ENCODE measurements around the gene KDM3B.

Gene KDM3B

DNA sequence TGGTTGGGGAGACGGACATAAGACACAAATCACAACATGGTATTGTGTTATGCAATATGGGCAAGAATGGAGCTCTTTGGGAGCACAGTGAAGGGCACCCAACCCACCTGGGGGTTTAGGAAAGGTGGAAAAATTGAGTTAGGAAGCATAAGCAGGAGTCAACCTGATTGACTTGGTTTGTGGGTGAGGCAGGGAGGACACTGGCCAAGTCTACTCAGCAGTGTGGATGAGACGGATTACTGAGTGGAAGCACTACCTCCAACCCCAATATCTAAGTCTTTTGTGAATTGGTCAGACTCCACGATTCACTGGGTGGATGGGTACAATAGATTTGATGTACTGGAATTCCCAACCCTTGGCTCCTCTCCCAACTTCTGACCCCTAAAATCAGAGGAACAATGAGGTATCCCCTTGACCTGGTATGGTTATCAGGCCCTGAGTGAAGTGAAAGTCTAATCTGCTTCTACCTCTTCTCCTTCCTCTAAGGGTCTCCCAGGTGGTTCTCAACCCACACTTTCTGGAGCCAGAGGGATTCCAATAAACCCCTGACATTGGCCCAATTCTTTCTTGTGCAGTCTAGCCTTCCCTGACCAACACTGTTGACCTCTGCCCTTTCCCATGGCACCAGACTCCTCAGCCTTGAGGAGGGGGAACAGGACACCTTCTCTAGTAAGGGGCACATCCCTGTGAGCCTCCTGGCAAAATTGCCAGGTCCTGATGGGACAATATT lies 118.0 kb downstream of the KDM3B start:
- peak; percentile 24 for ATAC-seq
- TF ChIP-seq ESRRG (CRISPR knock-in tag; IDR thresholded peaks at IDR 0.05), result peak; percentile 98
- TF ChIP-seq PPARA (CRISPR knock-in tag; IDR thresholded peaks at IDR 0.05; ENCODE audit: borderline replicate concordance), result peak; percentile 67; the same call in 1 of the 2 replicates
- no peak for TF ChIP-seq BACH2 (CRISPR knock-in tag; IDR thresholded peaks at IDR 0.05; ENCODE audit: borderline replicate concordance)
- TF ChIP-seq, protein P1, sequence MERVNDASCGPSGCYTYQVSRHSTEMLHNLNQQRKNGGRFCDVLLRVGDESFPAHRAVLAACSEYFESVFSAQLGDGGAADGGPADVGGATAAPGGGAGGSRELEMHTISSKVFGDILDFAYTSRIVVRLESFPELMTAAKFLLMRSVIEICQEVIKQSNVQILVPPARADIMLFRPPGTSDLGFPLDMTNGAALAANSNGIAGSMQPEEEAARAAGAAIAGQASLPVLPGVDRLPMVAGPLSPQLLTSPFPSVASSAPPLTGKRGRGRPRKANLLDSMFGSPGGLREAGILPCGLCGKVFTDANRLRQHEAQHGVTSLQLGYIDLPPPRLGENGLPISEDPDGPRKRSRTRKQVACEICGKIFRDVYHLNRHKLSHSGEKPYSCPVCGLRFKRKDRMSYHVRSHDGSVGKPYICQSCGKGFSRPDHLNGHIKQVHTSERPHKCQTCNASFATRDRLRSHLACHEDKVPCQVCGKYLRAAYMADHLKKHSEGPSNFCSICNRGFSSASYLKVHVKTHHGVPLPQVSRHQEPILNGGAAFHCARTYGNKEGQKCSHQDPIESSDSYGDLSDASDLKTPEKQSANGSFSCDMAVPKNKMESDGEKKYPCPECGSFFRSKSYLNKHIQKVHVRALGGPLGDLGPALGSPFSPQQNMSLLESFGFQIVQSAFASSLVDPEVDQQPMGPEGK (CRISPR knock-in tag; IDR thresholded peaks at IDR 0.05; ENCODE audit: borderline replicate concordance), result peak; percentile 94
- peak; percentile 5; the same call in 1 of the 2 replicates for TF ChIP-seq ZNF565 (CRISPR knock-in tag; conservative IDR thresholded peaks at IDR 0.05; ENCODE audit: low read depth)
- no peak for TF ChIP-seq TOX (CRISPR knock-in tag; IDR thresholded peaks at IDR 0.05; ENCODE audit: borderline replicate concordance)
- TF ChIP-seq ZNF8 (CRISPR knock-in tag; IDR thresholded peaks at IDR 0.05), result no peak
- TF ChIP-seq, protein P2, sequence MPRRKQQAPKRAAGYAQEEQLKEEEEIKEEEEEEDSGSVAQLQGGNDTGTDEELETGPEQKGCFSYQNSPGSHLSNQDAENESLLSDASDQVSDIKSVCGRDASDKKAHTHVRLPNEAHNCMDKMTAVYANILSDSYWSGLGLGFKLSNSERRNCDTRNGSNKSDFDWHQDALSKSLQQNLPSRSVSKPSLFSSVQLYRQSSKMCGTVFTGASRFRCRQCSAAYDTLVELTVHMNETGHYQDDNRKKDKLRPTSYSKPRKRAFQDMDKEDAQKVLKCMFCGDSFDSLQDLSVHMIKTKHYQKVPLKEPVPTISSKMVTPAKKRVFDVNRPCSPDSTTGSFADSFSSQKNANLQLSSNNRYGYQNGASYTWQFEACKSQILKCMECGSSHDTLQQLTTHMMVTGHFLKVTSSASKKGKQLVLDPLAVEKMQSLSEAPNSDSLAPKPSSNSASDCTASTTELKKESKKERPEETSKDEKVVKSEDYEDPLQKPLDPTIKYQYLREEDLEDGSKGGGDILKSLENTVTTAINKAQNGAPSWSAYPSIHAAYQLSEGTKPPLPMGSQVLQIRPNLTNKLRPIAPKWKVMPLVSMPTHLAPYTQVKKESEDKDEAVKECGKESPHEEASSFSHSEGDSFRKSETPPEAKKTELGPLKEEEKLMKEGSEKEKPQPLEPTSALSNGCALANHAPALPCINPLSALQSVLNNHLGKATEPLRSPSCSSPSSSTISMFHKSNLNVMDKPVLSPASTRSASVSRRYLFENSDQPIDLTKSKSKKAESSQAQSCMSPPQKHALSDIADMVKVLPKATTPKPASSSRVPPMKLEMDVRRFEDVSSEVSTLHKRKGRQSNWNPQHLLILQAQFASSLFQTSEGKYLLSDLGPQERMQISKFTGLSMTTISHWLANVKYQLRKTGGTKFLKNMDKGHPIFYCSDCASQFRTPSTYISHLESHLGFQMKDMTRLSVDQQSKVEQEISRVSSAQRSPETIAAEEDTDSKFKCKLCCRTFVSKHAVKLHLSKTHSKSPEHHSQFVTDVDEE (CRISPR knock-in tag; IDR thresholded peaks at IDR 0.05), result peak; percentile 72
- no peak for TF ChIP-seq OSR1 (CRISPR knock-in tag; IDR thresholded peaks at IDR 0.05)
- TF ChIP-seq GLIS3 (CRISPR knock-in tag; IDR thresholded peaks at IDR 0.05), result peak; percentile 95
- peak; percentile 55; the same call in 1 of the 2 replicates for TF ChIP-seq ZFP3 (CRISPR knock-in tag; IDR thresholded peaks at IDR 0.05)
- TF ChIP-seq SNAI2 (CRISPR knock-in tag; IDR thresholded peaks at IDR 0.05), result peak; percentile 82
- TF ChIP-seq TCF4 (CRISPR knock-in tag; IDR thresholded peaks at IDR 0.05; ENCODE audit: borderline replicate concordance), result peak; percentile 7; the same call in 1 of the 2 replicates
- peak; percentile 4 for TF ChIP-seq ZC3H10 (CRISPR knock-in tag; IDR thresholded peaks at IDR 0.05)
- no peak for TF ChIP-seq ISL1 (CRISPR knock-in tag; IDR thresholded peaks at IDR 0.05)
- no peak for TF ChIP-seq ZFP30 (CRISPR knock-in tag; IDR thresholded peaks at IDR 0.05)
- peak; percentile 49 for TF ChIP-seq CSDC2 (CRISPR knock-in tag; IDR thresholded peaks at IDR 0.05)
- TF ChIP-seq, protein P3, sequence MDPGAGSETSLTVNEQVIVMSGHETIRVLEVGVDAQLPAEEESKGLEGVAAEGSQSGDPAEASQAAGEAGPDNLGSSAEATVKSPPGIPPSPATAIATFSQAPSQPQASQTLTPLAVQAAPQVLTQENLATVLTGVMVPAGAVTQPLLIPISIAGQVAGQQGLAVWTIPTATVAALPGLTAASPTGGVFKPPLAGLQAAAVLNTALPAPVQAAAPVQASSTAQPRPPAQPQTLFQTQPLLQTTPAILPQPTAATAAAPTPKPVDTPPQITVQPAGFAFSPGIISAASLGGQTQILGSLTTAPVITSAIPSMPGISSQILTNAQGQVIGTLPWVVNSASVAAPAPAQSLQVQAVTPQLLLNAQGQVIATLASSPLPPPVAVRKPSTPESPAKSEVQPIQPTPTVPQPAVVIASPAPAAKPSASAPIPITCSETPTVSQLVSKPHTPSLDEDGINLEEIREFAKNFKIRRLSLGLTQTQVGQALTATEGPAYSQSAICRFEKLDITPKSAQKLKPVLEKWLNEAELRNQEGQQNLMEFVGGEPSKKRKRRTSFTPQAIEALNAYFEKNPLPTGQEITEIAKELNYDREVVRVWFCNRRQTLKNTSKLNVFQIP (CRISPR knock-in tag; IDR thresholded peaks at IDR 0.05; ENCODE audit: borderline replicate concordance, low read depth), result peak; percentile 95; the same call in 1 of the 2 replicates
- TF ChIP-seq, protein P4, sequence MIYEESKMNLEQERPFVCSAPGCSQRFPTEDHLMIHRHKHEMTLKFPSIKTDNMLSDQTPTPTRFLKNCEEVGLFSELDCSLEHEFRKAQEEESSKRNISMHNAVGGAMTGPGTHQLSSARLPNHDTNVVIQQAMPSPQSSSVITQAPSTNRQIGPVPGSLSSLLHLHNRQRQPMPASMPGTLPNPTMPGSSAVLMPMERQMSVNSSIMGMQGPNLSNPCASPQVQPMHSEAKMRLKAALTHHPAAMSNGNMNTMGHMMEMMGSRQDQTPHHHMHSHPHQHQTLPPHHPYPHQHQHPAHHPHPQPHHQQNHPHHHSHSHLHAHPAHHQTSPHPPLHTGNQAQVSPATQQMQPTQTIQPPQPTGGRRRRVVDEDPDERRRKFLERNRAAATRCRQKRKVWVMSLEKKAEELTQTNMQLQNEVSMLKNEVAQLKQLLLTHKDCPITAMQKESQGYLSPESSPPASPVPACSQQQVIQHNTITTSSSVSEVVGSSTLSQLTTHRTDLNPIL (CRISPR knock-in tag; IDR thresholded peaks at IDR 0.05; ENCODE audit: low read depth), result peak; percentile 95
- peak; percentile 71 for TF ChIP-seq ZNF70 (CRISPR knock-in tag; IDR thresholded peaks at IDR 0.05)
- peak; percentile 83; the same call in 1 of the 2 replicates for TF ChIP-seq ARNTL (CRISPR knock-in tag; IDR thresholded peaks at IDR 0.05; ENCODE audit: borderline replicate concordance, low read depth)
- TF ChIP-seq, protein P5, sequence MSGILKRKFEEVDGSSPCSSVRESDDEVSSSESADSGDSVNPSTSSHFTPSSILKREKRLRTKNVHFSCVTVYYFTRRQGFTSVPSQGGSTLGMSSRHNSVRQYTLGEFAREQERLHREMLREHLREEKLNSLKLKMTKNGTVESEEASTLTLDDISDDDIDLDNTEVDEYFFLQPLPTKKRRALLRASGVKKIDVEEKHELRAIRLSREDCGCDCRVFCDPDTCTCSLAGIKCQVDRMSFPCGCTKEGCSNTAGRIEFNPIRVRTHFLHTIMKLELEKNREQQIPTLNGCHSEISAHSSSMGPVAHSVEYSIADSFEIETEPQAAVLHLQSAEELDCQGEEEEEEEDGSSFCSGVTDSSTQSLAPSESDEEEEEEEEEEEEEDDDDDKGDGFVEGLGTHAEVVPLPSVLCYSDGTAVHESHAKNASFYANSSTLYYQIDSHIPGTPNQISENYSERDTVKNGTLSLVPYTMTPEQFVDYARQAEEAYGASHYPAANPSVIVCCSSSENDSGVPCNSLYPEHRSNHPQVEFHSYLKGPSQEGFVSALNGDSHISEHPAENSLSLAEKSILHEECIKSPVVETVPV (CRISPR knock-in tag; IDR thresholded peaks at IDR 0.05), result peak; percentile 98
- TF ChIP-seq RARB (CRISPR knock-in tag; IDR thresholded peaks at IDR 0.05), result peak; percentile 98

DNA sequence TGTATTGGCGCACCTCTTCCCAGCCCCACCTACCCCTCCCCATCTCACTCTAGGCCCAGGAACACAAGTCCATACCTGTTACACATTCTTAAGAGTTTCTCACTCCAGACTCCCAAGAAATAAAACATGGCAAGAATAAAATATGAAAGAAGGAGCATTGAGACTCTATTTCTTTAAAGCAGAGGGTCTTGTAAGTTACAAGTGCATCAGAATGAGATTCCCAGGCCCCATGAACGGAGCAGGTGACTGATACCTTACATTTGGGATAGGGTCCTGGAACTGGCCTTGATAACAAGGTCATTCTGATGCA lies 118.5 kb downstream of the KDM3B start:
- peak; percentile 8 for ATAC-seq
- TF ChIP-seq GLIS3 (CRISPR knock-in tag; IDR thresholded peaks at IDR 0.05) (no peak), ZFP30 (CRISPR knock-in tag; IDR thresholded peaks at IDR 0.05) (no peak), OSR1 (CRISPR knock-in tag; IDR thresholded peaks at IDR 0.05) (no peak), RARB (CRISPR knock-in tag; IDR thresholded peaks at IDR 0.05) (no peak), PPARA (CRISPR knock-in tag; IDR thresholded peaks at IDR 0.05; ENCODE audit: borderline replicate concordance) (no peak), ZNF70 (CRISPR knock-in tag; IDR thresholded peaks at IDR 0.05) (no peak), ISL1 (CRISPR knock-in tag; IDR thresholded peaks at IDR 0.05) (no peak)
- TF ChIP-seq, protein P3 (CRISPR knock-in tag; IDR thresholded peaks at IDR 0.05; ENCODE audit: borderline replicate concordance, low read depth), result no peak
- TF ChIP-seq, protein P5 (CRISPR knock-in tag; IDR thresholded peaks at IDR 0.05), result no peak
- TF ChIP-seq, protein P2 (CRISPR knock-in tag; IDR thresholded peaks at IDR 0.05), result no peak

All from SK-N-SH treated with all-trans-retinoic acid at 6 μM for 48 hours (cell line).